Measurements from ENCODE around the gene KIR2DL4.
"Not testable (repeated sequence)": the region's sequence is repeated elsewhere in the genome, so short reads cannot be mapped to it uniquely, and the experiment has no call there.

DNA sequence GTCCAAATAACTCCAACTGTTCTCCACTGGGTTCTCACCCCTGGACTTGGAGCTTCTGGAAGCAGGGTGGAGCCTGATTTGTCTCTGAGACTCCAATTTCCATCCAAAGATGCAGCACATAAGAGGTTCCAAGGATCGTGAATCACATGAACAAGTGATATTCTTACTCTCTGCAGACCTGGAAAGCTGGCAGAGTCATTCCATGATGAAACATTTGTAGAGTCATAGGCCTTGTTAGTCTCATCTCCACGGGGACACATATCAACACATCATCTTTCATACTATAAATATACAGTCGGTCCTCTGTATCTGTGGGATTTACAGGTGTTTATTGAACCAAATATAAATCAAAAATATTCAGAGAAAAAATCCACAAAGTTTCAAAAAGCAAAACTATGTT, 11.2 kb downstream of the KIR2DL4 start:
- TF ChIP-seq, protein P1, sequence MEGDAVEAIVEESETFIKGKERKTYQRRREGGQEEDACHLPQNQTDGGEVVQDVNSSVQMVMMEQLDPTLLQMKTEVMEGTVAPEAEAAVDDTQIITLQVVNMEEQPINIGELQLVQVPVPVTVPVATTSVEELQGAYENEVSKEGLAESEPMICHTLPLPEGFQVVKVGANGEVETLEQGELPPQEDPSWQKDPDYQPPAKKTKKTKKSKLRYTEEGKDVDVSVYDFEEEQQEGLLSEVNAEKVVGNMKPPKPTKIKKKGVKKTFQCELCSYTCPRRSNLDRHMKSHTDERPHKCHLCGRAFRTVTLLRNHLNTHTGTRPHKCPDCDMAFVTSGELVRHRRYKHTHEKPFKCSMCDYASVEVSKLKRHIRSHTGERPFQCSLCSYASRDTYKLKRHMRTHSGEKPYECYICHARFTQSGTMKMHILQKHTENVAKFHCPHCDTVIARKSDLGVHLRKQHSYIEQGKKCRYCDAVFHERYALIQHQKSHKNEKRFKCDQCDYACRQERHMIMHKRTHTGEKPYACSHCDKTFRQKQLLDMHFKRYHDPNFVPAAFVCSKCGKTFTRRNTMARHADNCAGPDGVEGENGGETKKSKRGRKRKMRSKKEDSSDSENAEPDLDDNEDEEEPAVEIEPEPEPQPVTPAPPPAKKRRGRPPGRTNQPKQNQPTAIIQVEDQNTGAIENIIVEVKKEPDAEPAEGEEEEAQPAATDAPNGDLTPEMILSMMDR (IDR thresholded peaks at IDR 0.05): not testable (repeated sequence)
- TF ChIP-seq POLR2A (IDR thresholded peaks at IDR 0.05): not testable (repeated sequence)
